Esophagus squamous epithelium (tissue), 4 donors: ENCODE data around the gene PTCH1.

Experiments used
- CTCF ChIP-seq, 6 experiments: fragments of 450-650 bp in 4 of 6; fragments of 200-600 bp in 2 of 6; sonication (generic) in 2 of 6; IDR thresholded peaks; one replicate each; pipeline ENCODE4 v1.5.1; 2016 to 2019; ENCODE audit warnings: antibody characterized with exemption in 6 of 6, mild to moderate bottlenecking in 4 of 6, moderate library complexity in 4 of 6
- POLR2A ChIP-seq, 4 donors: fragments of 450-650 bp; IDR thresholded peaks; one replicate each; pipeline ENCODE4 v1.6.1; 2017; ENCODE audit warnings: antibody characterized with exemption in 4 of 4, mild to moderate bottlenecking in 4 of 4, moderate library complexity in 3 of 4

- TF ChIP-seq CTCF (IDR thresholded peaks at IDR 0.05): no peak
- no peak for TF ChIP-seq POLR2A (IDR thresholded peaks at IDR 0.05)
Measured at GRCh38 chr9:95447660-95448420, 68.9 kb downstream of the PTCH1 start.
